ENCODE results near the gene PDLIM5.
A peak's percentile ranks its signal among the peaks of the same experiment; 100 is the strongest.

The PDLIM5 gene

DNA sequence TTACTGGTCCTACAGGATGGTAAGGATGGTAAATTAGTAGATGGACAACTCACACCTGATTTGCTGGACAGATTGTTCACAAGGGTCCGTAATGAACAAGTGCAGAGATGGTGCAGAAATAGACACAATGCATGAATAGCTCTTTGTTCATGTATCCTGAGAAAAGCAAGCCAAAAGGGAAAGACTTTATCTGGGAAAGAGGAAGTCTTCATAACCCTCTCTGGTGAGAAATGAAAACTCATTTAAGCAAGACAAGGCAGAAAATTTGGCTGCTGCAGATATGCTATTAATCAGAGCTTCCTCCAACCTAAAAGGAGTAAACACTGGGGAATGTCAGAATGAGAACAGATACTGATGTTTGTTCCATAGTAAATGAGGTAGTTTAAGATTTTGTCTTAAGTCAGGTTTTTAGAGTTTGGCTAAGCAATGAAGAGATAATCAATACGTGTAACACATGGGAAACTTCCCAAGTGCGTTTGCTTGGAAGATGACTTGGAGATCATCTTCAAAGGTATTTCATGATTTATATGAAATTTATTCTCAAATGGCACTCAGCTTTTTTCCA is 153.6 kb downstream of the PDLIM5 start:
- DNase-seq (ENCODE audit: low read depth), result no peak
- TF ChIP-seq, protein P1, sequence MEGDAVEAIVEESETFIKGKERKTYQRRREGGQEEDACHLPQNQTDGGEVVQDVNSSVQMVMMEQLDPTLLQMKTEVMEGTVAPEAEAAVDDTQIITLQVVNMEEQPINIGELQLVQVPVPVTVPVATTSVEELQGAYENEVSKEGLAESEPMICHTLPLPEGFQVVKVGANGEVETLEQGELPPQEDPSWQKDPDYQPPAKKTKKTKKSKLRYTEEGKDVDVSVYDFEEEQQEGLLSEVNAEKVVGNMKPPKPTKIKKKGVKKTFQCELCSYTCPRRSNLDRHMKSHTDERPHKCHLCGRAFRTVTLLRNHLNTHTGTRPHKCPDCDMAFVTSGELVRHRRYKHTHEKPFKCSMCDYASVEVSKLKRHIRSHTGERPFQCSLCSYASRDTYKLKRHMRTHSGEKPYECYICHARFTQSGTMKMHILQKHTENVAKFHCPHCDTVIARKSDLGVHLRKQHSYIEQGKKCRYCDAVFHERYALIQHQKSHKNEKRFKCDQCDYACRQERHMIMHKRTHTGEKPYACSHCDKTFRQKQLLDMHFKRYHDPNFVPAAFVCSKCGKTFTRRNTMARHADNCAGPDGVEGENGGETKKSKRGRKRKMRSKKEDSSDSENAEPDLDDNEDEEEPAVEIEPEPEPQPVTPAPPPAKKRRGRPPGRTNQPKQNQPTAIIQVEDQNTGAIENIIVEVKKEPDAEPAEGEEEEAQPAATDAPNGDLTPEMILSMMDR (conservative IDR thresholded peaks at IDR 0.05; ENCODE audit: control insufficient read depth, insufficient read depth, low read depth, low read length), result no peak
- H3K4me3 ChIP-seq (ENCODE audit: control insufficient read depth, low read depth, low read length), result no peak overlapping the region

DNA sequence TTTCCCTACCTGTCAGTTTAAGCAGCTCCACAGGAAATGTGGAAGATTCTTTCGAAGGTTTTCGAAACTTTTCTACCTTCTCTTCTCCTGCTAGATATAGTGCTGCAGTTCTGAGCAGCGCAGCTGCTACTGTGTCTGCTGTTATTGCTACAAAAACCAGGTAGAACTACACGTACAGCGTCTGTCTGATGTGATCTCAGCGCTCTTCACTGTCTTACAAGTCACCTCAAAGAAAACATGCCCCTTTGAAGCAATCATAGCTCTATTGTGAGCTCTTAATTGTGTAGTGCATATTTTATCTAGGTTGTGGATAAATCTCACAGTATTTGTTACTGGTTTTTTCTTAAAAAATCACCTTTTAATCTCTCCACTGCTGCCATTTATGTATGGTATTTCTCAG is 158.4 kb downstream of the PDLIM5 start:
- no peak overlapping the region for H3K4me3 ChIP-seq (ENCODE audit: control insufficient read depth, low read depth, low read length)
- DNase-seq (ENCODE audit: low read depth), result no peak
- TF ChIP-seq, protein P1 (conservative IDR thresholded peaks at IDR 0.05; ENCODE audit: control insufficient read depth, insufficient read depth, low read depth, low read length), result no peak

DNA sequence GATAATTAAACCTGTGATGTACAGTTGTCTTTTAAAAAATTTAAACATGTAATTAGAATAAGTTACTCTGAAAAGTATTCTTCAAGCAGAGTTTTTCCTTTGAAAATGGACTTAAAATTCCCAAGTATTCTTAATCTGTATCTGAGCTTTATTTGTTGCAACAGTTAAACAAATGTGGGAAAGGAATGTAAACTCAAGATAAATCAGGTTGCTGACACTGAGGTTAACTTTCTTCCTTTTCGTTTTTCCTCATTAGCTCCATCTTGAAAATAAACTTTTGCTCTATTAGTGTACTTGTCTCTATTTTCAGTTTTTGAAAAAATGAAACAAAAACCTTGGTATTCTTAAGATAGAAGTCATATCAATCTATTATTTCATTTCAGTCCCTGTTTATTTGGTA is 161.5 kb downstream of the PDLIM5 start:
- no peak overlapping the region for H3K4me3 ChIP-seq (ENCODE audit: control insufficient read depth, low read depth, low read length)
- no peak for DNase-seq (ENCODE audit: low read depth)
- TF ChIP-seq, protein P1 (conservative IDR thresholded peaks at IDR 0.05; ENCODE audit: control insufficient read depth, insufficient read depth, low read depth, low read length), result no peak

DNA sequence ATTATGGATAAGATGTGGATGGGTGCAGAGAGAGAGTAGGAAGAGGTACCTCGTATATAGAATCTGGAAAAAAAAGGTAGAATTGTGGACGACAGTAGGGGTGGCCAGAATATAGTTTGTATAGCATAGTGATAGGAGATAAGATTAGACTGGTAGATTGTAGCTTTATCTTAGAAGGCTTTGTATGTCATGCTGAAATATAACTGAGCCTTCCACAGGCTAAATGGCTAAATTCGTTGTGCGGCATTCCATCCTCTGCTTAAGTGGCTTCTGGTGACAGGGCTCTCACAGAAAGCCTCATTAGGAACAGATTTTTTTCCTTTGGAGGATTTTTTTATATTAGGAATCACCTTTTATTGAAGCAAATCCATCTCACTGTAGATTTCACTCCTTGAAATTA is 163.7 kb downstream of the PDLIM5 start:
- DNase-seq (ENCODE audit: low read depth), result no peak
- TF ChIP-seq, protein P1 (conservative IDR thresholded peaks at IDR 0.05; ENCODE audit: control insufficient read depth, insufficient read depth, low read depth, low read length), result no peak
- no peak overlapping the region for H3K4me3 ChIP-seq (ENCODE audit: control insufficient read depth, low read depth, low read length)

DNA sequence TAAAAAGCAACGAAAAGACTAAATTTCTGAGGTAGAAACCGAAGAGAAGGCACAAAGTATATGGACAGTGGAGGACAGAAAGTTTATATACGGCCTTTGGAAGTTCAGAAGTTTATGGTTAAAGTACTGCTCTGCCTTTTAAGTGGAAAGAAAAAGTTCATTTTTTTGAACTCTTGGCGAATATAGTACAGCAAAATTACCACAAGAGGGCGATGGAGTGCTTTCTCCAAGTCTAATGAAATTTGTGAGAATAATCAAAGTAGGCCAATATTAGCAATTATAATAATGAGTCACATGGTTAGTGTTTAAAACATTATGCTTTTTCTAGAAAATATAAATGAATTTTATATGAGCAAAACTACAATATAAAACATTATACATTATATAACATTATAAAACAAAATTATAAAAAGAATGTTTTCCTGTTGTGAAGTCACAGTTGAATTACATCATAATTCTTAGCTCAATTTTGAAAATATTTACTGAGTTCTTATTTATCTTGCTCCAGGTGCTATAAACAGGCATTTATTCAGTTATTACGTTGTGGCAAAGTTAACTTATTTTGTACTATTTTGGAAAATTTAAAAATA is 169.8 kb downstream of the PDLIM5 start:
- peak; percentile 64 for DNase-seq (ENCODE audit: low read depth)
- TF ChIP-seq, protein P1 (conservative IDR thresholded peaks at IDR 0.05; ENCODE audit: control insufficient read depth, insufficient read depth, low read depth, low read length), result peak; percentile 82
- no peak overlapping the region for H3K4me3 ChIP-seq (ENCODE audit: control insufficient read depth, low read depth, low read length)

DNA sequence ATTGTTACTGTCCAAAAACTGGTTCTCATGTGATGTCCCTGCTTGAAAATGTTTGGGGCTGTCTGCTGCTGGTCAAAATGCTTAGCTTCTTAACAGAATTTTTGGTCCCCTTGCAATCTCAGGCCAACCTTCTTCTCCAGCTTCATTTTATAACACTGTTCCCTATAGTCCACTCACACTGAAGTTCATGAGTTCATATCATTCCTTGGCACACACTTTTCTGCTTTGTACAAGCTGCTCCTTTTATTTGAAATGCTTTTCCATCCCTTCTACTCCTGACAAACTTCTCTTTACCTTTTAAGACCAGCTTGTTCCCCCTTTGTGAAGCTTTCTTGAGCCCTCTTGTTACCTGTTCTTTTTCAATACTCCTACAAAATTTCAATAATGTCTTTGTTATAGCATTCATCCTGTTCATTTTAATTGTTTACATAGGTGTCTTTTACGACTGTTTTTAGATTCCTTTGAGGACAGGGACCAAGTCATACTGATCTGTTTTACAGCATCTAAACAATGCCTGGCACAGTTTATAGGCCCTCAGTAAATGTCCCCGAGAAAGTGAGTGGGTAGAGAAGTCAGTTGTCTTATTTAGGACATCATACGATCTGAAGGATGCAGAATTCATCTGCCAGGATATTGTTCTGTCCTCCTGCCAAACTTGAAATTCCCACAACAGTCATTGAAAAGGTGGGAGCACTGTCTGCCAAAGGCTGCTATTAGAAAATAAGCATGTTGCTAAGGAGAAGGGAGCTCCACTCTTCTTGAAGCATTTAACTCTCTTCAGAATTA is 171.6 kb downstream of the PDLIM5 start:
- H3K4me3 ChIP-seq (ENCODE audit: control insufficient read depth, low read depth, low read length), result no peak overlapping the region
- DNase-seq (ENCODE audit: low read depth), result peak; percentile 16
- TF ChIP-seq, protein P1 (conservative IDR thresholded peaks at IDR 0.05; ENCODE audit: control insufficient read depth, insufficient read depth, low read depth, low read length), result no peak

Data from fibroblast of mammary gland (primary cell).